ENCODE measurements around the gene RNF213.

DNA sequence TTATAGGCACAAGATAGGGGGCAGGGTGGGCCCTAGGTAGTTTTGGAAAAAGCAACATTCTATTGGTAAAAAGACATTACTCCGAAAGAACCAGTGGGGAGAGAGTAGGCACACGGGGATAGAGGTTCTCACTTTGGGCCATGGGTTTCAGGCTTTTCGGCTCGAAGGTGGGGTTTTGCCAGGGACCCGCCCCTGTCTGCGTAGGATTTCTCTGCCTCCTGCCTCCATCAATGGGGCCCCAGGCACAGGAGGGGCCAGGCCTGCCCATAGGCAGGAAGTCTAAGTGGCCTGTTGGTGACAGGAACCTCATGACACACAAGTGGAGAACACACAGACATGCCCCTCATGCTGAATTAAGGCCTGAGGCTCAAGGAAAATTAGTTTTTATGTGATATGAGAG, 57.5 kb downstream of the RNF213 start:
- TF ChIP-seq, protein P1, sequence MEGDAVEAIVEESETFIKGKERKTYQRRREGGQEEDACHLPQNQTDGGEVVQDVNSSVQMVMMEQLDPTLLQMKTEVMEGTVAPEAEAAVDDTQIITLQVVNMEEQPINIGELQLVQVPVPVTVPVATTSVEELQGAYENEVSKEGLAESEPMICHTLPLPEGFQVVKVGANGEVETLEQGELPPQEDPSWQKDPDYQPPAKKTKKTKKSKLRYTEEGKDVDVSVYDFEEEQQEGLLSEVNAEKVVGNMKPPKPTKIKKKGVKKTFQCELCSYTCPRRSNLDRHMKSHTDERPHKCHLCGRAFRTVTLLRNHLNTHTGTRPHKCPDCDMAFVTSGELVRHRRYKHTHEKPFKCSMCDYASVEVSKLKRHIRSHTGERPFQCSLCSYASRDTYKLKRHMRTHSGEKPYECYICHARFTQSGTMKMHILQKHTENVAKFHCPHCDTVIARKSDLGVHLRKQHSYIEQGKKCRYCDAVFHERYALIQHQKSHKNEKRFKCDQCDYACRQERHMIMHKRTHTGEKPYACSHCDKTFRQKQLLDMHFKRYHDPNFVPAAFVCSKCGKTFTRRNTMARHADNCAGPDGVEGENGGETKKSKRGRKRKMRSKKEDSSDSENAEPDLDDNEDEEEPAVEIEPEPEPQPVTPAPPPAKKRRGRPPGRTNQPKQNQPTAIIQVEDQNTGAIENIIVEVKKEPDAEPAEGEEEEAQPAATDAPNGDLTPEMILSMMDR (IDR thresholded peaks at IDR 0.05; ENCODE audit: insufficient read depth, low read length), result no peak
- TF ChIP-seq, protein P2, sequence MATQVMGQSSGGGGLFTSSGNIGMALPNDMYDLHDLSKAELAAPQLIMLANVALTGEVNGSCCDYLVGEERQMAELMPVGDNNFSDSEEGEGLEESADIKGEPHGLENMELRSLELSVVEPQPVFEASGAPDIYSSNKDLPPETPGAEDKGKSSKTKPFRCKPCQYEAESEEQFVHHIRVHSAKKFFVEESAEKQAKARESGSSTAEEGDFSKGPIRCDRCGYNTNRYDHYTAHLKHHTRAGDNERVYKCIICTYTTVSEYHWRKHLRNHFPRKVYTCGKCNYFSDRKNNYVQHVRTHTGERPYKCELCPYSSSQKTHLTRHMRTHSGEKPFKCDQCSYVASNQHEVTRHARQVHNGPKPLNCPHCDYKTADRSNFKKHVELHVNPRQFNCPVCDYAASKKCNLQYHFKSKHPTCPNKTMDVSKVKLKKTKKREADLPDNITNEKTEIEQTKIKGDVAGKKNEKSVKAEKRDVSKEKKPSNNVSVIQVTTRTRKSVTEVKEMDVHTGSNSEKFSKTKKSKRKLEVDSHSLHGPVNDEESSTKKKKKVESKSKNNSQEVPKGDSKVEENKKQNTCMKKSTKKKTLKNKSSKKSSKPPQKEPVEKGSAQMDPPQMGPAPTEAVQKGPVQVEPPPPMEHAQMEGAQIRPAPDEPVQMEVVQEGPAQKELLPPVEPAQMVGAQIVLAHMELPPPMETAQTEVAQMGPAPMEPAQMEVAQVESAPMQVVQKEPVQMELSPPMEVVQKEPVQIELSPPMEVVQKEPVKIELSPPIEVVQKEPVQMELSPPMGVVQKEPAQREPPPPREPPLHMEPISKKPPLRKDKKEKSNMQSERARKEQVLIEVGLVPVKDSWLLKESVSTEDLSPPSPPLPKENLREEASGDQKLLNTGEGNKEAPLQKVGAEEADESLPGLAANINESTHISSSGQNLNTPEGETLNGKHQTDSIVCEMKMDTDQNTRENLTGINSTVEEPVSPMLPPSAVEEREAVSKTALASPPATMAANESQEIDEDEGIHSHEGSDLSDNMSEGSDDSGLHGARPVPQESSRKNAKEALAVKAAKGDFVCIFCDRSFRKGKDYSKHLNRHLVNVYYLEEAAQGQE (IDR thresholded peaks at IDR 0.05; ENCODE audit: insufficient replicate concordance, low read depth), result no peak
- no peak for TF ChIP-seq POLR2AphosphoS5 (IDR thresholded peaks at IDR 0.05; ENCODE audit: low read depth)
